Ecto neural progenitor cell (in vitro differentiated cells): ENCODE results near the gene DRD1.
"Not testable (repeated sequence)": the region's sequence is repeated elsewhere in the genome, so short reads cannot be mapped to it uniquely, and the experiment has no call there.

Experiments used
- DNase-seq: peaks from one replicate; pipeline ENCODE4 v3.0.0-alpha.2; 2018; ENCODE audit warnings: low spot score

The DRD1 gene

GRCh38 chr5:175424594-175424993, 19.4 kb downstream of the DRD1 start:
- DNase-seq: not testable (repeated sequence)

GRCh38 chr5:175422058-175422457, 21.9 kb downstream of the DRD1 start:
- no peak for DNase-seq

DNA sequence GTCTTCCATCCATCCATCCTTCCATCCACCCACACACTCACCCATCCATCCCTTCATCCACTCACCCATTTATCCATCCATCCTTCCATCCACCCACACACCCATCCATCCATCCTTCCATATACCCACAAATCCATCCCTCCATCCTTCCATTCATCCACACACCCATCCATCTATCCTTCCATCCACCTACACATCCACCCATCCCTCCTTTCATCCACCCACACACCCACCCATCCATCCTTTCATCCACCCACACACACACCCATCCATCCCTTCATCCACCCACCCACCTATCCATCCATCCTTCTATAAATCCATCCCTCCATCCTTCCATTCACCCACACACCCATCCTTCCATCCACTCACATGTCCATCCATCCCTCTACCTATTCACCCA, 23.6 kb downstream of the DRD1 start:
- DNase-seq: no peak

GRCh38 chr5:175418251-175418650, 25.7 kb downstream of the DRD1 start:
- no peak for DNase-seq

DNA sequence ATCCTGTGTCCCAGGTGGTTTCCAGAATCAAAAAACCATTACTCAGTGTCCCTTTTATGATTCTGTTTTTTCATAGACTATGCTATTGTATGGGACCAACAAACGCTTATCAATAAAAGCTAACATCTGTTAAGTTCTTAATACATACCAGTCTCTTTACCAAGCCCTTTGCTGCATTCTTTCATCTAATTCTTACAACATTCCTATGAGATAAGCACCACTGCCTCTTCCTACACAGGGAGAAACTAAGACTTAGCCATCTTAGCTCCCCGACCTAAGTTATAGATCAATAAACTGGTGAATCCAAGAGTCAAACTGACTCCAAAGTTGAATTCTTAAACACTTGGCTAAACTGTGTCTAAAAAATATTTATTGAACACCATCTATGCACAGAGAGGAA, 26.6 kb downstream of the DRD1 start:
- DNase-seq: no peak

DNA sequence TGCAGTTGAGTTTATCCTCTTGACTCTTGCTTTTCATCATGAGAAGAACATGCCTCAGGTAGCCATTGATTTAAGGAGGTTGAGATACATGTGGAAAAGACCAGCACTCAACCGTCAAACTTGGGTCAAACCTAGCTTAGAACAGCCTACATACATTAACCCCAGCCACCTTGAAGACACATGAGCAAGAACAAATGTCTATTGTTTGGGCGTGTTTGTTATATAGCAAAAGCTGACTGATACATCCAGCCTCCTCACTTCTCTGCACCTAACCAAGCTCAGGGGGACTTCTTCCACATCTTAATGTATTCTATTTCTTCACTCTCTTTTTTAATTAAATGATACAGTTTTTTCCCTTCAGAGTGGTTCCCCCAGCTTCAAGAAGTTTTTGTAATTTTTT, 28.7 kb downstream of the DRD1 start:
- DNase-seq: no peak

DNA sequence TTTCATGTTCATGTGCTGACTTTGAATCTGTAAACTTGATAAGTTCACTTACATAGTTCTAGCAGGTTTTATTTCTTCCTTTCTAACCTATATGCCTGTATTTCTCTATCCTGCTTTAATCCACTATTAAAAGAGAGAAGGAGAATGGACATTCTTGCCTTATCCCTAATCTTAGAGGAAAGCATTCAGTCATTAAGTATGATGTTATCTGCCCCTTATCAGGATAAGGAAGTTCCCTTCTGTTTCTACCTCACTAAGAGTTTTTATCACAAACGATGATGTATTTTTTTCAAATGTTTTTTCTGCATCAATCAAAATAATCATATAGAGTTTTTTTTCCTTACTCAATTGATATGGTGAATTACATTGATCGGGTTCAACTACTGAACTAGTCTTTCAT, 33.1 kb downstream of the DRD1 start:
- DNase-seq: no peak

DNA sequence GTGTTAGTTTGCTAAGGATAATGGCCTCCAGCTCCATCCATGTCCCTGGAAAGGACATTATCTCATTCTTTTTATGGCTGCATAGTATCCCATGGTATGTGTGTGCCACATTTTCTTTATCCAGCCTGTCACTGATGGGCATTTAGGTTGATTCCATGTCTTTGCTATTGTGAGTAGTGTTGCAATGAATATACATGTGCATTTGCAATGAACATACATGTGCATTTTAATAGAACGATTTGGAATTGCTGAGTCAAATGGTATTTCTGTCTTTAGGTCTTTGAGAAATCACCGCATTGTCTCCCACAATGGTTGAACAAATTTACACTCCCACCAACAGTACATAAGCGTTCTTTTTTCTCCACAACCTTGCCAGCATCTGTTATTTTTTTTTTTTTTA, 37.7 kb downstream of the DRD1 start:
- no peak for DNase-seq

DNA sequence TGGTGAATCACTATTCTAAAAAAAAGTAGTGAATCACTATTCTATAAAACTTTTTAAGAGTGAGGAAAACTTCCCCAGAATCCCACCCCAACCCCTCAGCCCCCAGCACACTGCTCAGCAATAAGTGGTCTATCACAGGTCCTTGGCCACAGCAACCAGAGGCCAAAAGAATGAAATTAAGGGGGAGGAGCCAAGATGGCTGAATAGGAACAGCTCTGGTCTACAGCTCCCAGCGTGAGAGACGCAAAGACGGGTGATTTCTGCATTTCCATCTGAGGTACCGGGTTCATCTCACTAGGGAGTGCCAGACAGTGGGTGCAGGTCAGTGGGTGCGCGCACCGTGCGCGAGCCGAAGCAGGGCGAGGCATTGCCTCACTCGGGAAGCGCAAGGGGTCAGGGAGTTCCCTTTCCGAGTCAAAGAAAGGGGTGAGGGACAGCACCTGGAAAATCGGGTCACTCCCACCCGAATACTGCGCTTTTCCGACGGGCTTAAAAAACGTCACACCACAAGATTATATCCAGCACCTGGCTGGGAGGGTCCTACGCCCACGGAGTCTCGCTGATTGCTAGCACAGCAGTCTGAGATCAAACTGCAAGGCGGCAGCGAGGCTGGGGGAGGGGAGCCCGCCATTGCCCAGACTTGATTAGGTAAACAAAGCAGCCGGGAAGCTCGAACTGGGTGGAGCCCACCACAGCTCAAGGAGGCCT, 46.2 kb downstream of the DRD1 start:
- not testable (repeated sequence) for DNase-seq

GRCh38 chr5:175395430-175395829, 48.6 kb downstream of the DRD1 start:
- DNase-seq: not testable (repeated sequence)

- no peak for DNase-seq
Observed at GRCh38 chr5:175394601-175395000, 49.4 kb downstream of the DRD1 start.

GRCh38 chr5:175393897-175394296, 50.1 kb downstream of the DRD1 start:
- no peak for DNase-seq

DNA sequence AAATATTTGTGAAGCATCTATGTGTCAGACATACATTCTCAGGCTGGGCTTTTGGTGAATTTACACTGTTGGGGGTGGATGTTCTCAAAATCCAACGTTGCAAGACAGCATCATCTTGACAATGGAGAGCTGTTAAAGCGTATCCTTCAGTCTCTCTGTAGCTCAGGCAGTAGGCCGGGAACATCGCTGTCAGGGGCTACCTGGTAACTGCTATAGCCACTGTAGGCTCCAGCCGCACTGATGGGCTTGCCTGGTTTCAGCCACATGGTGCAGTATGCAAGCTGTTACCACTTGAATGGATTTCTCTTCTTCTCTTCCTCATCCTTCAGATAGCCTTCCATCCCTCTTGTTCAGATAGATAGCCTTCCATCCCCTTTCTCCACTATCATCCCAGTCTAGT, 51.7 kb downstream of the DRD1 start:
- DNase-seq: no peak

DNA sequence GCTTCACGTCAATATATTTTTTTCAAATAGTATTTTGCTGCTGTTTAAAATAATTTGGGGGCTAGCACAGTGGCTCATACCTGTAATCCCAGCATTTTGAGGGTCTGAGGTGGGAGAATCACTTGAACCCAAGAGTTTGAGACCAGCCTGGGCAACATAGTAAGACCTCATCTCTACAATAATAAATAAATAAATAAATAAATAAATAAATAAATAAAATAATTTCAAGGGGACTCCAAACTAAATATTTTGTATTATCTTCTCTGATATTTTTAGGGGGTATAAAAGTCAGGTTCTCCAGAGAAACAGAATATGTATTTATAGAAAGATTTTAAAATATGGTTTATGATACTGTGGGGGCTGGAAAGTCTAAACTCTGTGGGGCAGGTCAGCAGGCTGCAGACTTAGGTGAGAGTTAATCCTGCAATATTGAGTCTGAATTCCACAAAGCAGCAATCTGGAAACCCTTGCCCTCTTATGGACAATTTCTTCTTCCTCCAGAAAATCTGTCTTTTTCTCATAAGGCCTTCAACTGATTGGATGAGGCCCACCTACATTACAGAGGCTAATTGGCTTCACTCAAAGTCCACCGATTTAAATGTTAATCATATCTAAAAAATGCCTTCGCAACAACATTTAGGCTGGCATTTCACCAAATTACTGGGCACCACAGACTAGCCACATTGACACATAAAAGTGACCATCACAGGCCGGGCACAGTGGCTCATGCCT, 53.5 kb downstream of the DRD1 start:
- DNase-seq: no peak
